Stimulated activated naive CD8-positive, alpha-beta T cell treated with anti-CD3 and anti-CD28 coated beads, Interleukin-15, Interleukin-2, amounts not matched to agents 100 ng/mL and 50 ng/mL, for 24 hours (primary cell): Measurements from ENCODE around the gene HBD.

Source experiments
- H3K27ac Mint-ChIP-seq: one replicate; pipeline ENCODE4 v1.8.0; 2021; ENCODE audit warnings: mild to moderate bottlenecking, mixed read lengths
- H3K27me3 Mint-ChIP-seq: one replicate; pipeline ENCODE4 v1.8.0; 2021; ENCODE audit warnings: mixed read lengths
- H3K36me3 Mint-ChIP-seq: one replicate; pipeline ENCODE4 v1.8.0; 2021; ENCODE audit warnings: low read depth, mixed read lengths
- H3K4me1 Mint-ChIP-seq: one replicate; pipeline ENCODE4 v1.8.0; 2021; ENCODE audit warnings: low read depth, mixed read lengths
- H3K4me3 Mint-ChIP-seq: one replicate; pipeline ENCODE4 v1.8.0; 2021; ENCODE audit warnings: mild to moderate bottlenecking, mixed read lengths
- H3K9me3 Mint-ChIP-seq: one replicate; pipeline ENCODE4 v1.8.0; 2021; ENCODE audit warnings: mixed read lengths

Gene HBD

DNA sequence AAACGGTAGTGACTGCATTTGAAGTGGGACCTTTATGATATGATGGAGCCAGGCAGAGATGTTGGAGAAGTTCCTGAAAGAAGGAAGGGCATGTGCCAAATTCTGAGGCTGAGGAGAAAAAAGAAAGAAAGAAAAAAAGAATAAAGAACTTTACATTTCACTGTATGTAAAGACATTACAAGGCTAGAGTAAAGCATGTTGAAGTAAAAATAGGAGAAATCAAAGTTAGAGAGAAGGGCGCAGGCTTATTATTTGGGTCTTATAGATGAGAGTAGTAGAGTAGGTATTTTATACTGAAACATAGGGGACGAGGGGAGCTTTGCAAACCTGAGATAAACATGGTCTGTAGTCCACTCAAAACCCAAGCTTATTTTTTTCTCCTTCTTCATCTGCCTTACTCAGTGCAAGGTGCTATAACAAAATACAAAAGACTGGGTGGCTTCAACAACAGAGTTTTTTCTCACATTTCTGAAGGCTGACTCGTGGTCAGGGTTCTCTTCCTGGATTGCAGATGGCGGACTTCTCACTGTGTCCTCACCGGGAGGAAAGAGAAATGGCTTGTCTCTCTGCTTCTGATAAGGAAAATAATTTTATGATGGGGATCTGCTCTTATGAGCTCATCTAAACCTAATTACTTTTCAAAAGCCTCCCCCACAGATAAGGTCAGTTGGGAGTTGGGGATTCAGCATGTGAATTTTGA, 12.6 kb upstream of the HBD start:
- Mint-ChIP-seq H3K27me3 (no peaks in the 10 kb centered on the region), H3K36me3 (no peaks in the 10 kb centered on the region), H3K4me3 (no peak overlapping the region), H3K4me1 (no peaks in the 10 kb centered on the region), H3K9me3 (no peaks in the 10 kb centered on the region), H3K27ac (no peak overlapping the region)

DNA sequence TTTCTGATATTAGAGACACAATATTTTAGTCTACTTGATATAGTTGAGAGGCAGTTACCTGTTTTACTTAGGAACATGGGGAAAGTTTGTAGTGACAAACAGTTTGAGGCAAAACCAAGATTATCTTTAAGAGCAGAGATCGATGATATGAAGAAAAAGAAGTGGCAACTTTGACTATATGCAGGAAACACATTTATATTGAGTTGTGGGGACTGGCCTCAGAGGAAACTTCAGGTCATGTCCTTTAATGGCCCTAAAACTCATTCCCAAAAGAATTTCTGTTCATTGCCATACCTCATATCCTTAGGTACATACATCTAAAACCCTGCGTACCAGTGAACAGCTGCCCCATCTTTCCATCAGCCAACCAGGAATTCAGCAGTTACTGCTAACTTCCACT, 10.9 kb upstream of the HBD start:
- Mint-ChIP-seq H3K9me3 (no peaks in the 10 kb centered on the region), H3K27me3 (no peaks in the 10 kb centered on the region), H3K27ac (no peak overlapping the region), H3K36me3 (no peaks in the 10 kb centered on the region), H3K4me3 (no peak overlapping the region), H3K4me1 (no peaks in the 10 kb centered on the region)

DNA sequence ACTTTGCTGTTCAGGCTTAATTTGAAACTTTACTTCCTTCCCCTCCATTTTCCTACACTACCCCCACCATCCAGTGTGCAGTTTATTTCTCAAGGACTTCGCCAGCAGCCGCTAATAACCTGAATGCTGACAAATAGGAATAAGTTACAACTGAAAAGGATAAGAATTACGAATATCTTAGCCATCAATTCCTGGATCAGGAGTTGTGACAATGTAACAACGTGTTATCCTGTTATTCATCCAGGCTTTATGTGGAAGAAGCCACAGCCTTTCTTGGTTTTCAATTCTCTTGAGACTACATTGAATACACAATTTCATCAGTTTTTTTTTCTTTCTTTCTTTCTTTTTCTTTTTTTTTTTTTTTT, 9.5 kb upstream of the HBD start:
- Mint-ChIP-seq H3K36me3 (no peaks in the 10 kb centered on the region), H3K27ac (no peak overlapping the region), H3K4me3 (no peak overlapping the region), H3K4me1 (no peaks in the 10 kb centered on the region), H3K9me3 (no peaks in the 10 kb centered on the region), H3K27me3 (no peaks in the 10 kb centered on the region)

DNA sequence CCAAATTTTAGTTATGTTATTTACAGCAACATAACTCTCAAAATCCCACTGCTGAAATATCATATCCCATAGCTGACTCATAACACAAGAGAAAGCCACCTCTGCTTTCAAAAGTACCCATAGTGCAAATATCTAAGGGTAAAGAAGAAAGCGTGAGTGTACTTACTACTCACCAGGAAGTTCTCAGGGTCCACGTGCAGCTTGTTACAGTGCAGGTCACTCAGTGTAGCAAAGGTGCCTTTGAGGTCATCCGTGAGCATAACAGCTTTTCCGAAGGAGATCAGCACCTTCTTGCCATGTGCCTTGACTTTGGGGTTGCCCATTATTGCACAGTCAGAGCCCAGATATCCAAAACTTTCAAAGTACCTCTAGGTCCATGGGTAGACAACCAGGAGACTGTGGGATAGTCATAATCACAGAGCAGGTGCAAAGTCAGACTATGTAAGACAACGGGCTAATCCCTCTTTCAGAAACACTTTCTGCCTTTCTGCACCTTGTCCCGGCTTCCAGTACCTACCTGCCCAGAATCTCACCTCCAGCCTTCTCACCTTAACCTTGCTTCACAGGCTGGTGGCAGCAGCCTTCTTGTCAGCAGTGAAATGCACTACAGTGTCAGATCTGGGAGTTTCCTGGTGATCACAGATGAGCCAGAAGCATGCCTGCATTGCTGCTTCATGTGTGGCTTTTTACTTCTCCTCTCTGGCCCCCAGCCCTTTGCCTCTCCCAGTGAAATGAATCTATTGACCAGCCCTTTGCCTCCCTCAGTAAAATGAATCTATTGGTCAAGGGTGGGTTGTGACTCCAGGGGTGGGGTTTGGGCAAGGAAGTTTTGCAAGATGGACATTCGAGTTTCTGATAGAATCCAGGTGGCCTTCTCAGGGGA, 8.9 kb upstream of the HBD start:
- H3K36me3 Mint-ChIP-seq = no peaks in the 10 kb centered on the region
- H3K4me1 Mint-ChIP-seq = no peaks in the 10 kb centered on the region
- H3K9me3 Mint-ChIP-seq = no peaks in the 10 kb centered on the region
- no peaks in the 10 kb centered on the region for H3K27me3 Mint-ChIP-seq
- H3K27ac Mint-ChIP-seq = no peak overlapping the region
- no peak overlapping the region for H3K4me3 Mint-ChIP-seq

DNA sequence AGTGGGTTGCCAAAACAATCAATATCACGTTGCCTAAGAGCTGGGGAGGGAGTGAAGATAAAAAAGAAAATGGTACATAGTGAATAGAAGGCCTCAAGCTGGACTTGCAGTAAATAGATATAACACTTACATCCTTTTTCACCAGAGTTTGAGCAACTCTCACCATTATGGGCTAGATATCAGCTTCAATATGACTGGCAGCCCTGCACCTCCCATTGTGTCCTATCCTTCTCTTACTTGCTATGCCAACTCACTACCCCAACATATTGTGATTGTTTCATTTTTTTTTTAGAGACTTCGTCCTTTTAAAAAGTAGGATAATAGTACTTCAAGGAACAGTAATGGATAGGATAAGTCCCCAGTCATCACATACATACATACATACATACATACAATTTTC, 7.9 kb upstream of the HBD start:
- no peaks in the 10 kb centered on the region for H3K27me3 Mint-ChIP-seq
- no peaks in the 10 kb centered on the region for H3K36me3 Mint-ChIP-seq
- H3K4me3 Mint-ChIP-seq = no peak overlapping the region
- H3K4me1 Mint-ChIP-seq = no peaks in the 10 kb centered on the region
- no peaks in the 10 kb centered on the region for H3K9me3 Mint-ChIP-seq
- no peak overlapping the region for H3K27ac Mint-ChIP-seq

DNA sequence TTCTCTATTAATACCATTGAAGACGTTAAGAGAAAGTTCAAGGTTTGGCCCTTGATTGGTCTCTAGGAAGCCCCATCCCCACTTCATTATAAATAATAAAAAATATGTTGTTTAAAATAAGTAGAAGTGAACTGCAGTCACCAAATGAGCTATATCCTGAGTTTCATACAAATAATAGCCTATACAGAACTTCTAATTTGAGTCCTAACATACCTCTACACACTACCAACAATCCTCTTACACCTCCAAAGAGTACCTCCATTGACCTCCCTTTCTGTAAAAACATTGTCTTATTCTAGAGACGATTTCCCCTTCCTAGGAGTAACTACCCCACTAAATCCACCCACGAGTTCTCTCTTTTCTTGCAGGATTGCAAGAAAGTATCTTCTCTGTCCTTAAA, 7.2 kb upstream of the HBD start:
- no peaks in the 10 kb centered on the region for H3K27me3 Mint-ChIP-seq
- H3K4me3 Mint-ChIP-seq = no peak overlapping the region
- no peaks in the 10 kb centered on the region for H3K9me3 Mint-ChIP-seq

DNA sequence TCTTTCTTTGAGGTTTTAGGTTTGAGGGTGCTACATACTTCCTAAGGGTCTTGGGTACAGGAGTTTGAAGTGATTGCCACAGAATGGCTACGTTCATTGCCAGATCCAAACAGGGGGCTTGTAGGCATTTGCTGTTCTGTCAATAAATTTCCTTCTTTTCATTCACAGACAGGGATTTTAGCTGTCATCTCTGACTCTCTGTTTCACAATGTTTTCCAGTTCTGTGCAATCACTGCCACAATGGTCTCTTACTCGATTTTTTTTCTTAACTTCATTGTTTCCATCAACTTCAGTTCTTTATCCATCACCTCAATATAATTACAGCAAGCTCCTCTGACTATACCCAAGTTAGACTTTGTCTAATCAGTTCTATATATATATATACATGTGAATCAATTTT, 6.2 kb upstream of the HBD start:
- no peak overlapping the region for H3K27ac Mint-ChIP-seq
- peaks cover 4% of the 10 kb centered on the region for H3K27me3 Mint-ChIP-seq
- H3K4me3 Mint-ChIP-seq = no peak overlapping the region
- H3K9me3 Mint-ChIP-seq = no peaks in the 10 kb centered on the region
- H3K4me1 Mint-ChIP-seq = no peaks in the 10 kb centered on the region
- no peaks in the 10 kb centered on the region for H3K36me3 Mint-ChIP-seq

More for the DNA sequence above, 7.2 kb upstream of the HBD start:
- no peak overlapping the region for H3K27ac Mint-ChIP-seq
- H3K36me3 Mint-ChIP-seq = no peaks in the 10 kb centered on the region
- H3K4me1 Mint-ChIP-seq = no peaks in the 10 kb centered on the region

DNA sequence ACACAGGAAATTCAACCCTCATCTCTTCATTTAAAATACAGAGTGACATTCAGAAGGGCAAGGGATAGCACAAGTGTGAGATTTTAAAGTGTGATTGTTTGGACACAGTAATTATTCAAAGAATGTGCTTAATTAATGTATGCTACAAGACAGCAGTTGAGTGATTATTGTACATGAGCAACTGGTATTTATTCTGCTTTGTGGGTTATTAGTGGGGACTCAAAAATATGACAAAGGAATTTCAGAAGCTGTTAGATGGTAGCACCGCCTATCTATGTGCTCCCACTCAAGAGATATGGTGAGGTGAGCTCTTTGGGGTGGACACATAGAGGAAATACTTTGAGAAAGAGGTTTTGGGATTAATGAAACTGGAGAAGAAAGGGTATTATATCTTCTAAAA, 5.8 kb upstream of the HBD start:
- H3K9me3 Mint-ChIP-seq = no peaks in the 10 kb centered on the region

DNA sequence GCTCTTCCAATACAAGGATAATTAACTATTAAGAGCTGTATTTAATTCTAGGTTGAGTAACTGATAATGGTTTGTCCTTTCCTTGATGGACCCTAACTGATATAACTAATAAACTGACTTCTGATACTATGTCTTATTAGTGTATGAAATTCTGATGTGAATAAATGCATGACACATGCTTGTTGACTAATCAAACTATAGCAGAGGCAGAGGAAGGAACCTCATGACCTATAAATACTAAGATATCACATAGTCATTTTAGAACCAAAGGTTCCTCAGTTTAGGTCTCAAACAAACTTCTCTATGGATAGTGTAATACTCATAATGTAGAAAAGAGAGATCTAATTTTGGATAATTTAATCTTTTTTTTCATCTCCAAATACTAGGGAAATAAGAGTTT, 4.8 kb upstream of the HBD start:
- peaks cover 4% of the 10 kb centered on the region for H3K4me1 Mint-ChIP-seq
- H3K36me3 Mint-ChIP-seq = no peaks in the 10 kb centered on the region
- peaks cover 7% of the 10 kb centered on the region for H3K27me3 Mint-ChIP-seq
- H3K4me3 Mint-ChIP-seq = no peak overlapping the region
- no peaks in the 10 kb centered on the region for H3K9me3 Mint-ChIP-seq
- H3K27ac Mint-ChIP-seq = no peak overlapping the region

More for the DNA sequence above, 5.8 kb upstream of the HBD start:
- H3K4me1 Mint-ChIP-seq = no peaks in the 10 kb centered on the region
- H3K27ac Mint-ChIP-seq = no peak overlapping the region
- no peaks in the 10 kb centered on the region for H3K36me3 Mint-ChIP-seq
- no peak overlapping the region for H3K4me3 Mint-ChIP-seq
- H3K27me3 Mint-ChIP-seq = peaks cover 7% of the 10 kb centered on the region

DNA sequence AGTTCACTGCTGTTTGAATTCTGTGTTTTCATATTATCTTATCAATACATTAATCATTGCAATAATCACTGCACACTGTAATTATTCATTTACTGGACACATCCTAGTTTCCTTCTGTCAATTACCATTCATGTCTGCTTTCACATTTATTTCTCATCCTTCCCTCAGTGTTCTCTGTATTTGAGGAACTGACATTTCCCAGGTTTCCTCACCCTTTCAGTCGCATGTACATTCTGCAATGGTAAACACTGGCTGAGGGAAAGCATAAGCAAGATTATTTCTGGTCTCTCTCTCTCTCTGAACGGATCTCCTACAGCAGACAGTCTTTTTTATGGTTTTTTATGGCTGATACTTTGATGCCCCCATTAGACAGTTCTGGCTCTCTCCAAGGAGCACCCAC, 4.2 kb upstream of the HBD start:
- H3K27me3 Mint-ChIP-seq = peaks cover 7% of the 10 kb centered on the region
- no peaks in the 10 kb centered on the region for H3K36me3 Mint-ChIP-seq

DNA sequence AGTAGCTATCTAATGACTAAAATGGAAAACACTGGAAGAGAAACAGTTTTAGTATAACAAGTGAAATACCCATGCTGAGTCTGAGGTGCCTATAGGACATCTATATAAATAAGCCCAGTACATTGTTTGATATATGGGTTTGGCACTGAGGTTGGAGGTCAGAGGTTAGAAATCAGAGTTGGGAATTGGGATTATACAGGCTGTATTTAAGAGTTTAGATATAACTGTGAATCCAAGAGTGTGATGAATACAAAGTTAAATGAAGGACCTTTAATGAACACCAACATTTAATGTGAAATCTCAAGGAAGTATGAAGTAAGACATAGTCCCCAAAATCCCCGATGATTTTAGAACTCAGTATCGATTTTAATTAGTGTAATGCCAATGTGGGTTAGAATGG, 3.1 kb upstream of the HBD start:
- Mint-ChIP-seq H3K36me3 (no peaks in the 10 kb centered on the region), H3K4me1 (peaks cover 4% of the 10 kb centered on the region), H3K27ac (no peak overlapping the region), H3K27me3 (peaks cover 7% of the 10 kb centered on the region), H3K9me3 (no peaks in the 10 kb centered on the region), H3K4me3 (no peak overlapping the region)

More for the DNA sequence above, 4.2 kb upstream of the HBD start:
- Mint-ChIP-seq H3K4me1 (peaks cover 4% of the 10 kb centered on the region), H3K9me3 (no peaks in the 10 kb centered on the region), H3K27ac (no peak overlapping the region), H3K4me3 (no peak overlapping the region)

DNA sequence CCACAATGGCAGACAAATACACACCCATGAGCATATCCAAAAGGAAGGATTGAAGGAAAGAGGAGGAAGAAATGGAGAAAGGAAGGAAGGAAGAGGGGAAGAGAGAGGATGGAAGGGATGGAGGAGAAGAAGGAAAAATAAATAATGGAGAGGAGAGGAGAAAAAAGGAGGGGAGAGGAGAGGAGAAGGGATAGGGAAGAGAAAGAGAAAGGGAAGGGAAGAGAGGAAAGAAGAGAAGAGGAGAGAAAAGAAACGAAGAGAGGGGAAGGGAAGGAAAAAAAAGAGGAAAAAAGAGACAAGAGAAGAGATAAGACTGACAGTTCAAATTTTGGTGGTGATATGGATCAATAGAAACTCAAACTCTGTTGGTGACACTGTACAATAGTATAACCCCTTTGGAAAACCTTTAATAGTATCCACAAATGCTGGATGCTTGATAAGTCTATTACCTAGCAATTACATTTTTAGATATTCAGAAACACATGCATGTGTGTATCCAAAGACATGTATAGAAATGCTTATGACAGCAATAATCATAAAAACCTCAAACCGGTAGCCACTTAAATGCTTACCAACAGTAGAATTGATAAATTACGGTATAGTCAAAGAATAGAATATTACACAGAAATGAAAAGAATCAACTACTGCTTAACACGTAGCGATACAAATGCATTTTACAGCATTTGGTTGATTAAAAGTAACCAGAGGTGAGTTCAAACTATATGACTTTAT, 1.2 kb upstream of the HBD start:
- Mint-ChIP-seq H3K36me3 (no peaks in the 10 kb centered on the region), H3K27ac (no peak overlapping the region), H3K9me3 (no peaks in the 10 kb centered on the region), H3K27me3 (peaks cover 7% of the 10 kb centered on the region), H3K4me3 (no peak overlapping the region), H3K4me1 (peaks cover 4% of the 10 kb centered on the region)

DNA sequence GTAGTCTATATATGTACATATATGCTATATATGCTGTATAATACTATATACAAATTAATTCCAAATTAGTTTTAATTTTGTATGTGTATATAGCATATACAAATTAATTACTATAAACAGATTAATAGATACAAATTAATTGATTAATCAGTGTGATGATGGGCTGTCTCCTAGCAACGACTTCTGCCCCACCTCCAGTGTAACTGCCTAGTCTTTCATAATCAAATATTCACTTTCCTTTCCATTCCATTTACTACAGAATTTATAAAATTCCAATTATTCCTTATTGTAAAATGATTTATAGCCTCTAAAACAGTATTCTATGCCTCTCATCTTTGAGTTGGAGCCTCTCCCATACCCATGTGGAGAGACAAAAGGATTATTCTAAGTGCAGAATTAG, 976 bp downstream of the HBD start:
- Mint-ChIP-seq H3K27ac (no peak overlapping the region), H3K4me3 (no peak overlapping the region), H3K36me3 (no peaks in the 10 kb centered on the region)

DNA sequence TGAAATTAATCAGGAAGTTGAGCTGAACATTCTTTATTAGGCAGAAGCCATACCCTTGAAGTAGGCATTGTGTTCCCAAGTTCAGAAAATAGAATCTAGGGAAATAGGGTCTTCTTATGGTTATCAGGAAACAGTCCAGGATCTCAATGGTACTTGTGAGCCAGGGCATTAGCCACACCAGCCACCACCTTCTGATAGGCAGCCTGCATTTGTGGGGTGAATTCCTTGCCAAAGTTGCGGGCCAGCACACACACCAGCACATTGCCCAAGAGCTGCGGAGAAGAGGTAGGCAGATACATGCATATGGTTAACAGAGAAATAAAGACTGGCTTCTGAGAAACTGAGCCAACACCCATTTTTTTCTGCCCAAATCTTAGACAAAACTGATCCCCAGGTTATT, 1.5 kb downstream of the HBD start:
- Mint-ChIP-seq H3K36me3 (no peaks in the 10 kb centered on the region), H3K9me3 (no peaks in the 10 kb centered on the region), H3K4me3 (no peak overlapping the region), H3K4me1 (peaks cover 4% of the 10 kb centered on the region), H3K27me3 (peaks cover 9% of the 10 kb centered on the region), H3K27ac (no peak overlapping the region)

More for the DNA sequence above, 976 bp downstream of the HBD start:
- no peaks in the 10 kb centered on the region for H3K9me3 Mint-ChIP-seq
- peaks cover 4% of the 10 kb centered on the region for H3K4me1 Mint-ChIP-seq
- peaks cover 7% of the 10 kb centered on the region for H3K27me3 Mint-ChIP-seq

DNA sequence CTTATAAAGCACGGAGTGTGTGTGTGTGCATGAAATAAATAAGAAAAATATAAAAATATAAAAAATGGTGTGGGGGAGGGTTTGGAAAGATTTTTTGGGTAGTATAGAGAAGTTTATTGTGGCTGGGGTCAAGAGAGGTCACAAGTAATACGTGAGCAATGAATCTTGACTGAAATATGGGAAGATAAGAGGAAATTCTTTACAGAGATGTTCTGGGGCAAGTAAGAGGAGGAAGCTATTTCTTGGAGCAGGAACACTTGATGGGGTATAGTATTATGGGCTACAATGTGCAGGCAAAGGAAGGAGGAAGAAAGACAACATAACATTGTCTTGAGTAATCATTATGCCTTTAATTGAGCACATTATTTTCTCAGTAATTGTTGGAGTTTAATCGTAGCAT, 2.1 kb downstream of the HBD start:
- H3K9me3 Mint-ChIP-seq = no peaks in the 10 kb centered on the region
- no peak overlapping the region for H3K4me3 Mint-ChIP-seq
- no peaks in the 10 kb centered on the region for H3K36me3 Mint-ChIP-seq
- peaks cover 4% of the 10 kb centered on the region for H3K4me1 Mint-ChIP-seq
- peaks cover 12% of the 10 kb centered on the region for H3K27me3 Mint-ChIP-seq
- no peak overlapping the region for H3K27ac Mint-ChIP-seq
